GM13976 (cell line): ENCODE results near the gene C10orf105.

ENCODE experiments used
- DNase-seq: peaks from one replicate; pipeline ENCODE4 v3.0.0; 2012; ENCODE audit warnings: low spot score
- CTCF ChIP-seq: IDR thresholded peaks from 2 replicates; pipeline ENCODE4 v1.5.1; 2012; ENCODE audit warnings: borderline replicate concordance, mild to moderate bottlenecking; ENCODE audit not compliant: insufficient read depth; ENCODE audit errors: extremely low read depth, missing control alignments, control extremely low read depth
- in situ Hi-C: fragments of 300-500 bp; cut with MboI; formaldehyde crosslinking; loops from one replicate; pipeline ENCODE4 v1.12.0; 2022; ENCODE audit warnings: low sequenced_read_pairs, mixed read lengths, inconsistent platforms; ENCODE audit not compliant: unreplicated experiment

The C10orf105 gene

GRCh38 chr10:71675295-71675970 is 44.1 kb downstream of the C10orf105 start:
- in situ Hi-C loops = no loop called here

GRCh38 chr10:71671994-71672946 is 47.3 kb downstream of the C10orf105 start:
- in situ Hi-C loops = no loop called here
- no peak for DNase-seq
- no peak for TF ChIP-seq CTCF

More at GRCh38 chr10:71675295-71675970, 44.1 kb downstream of the C10orf105 start:
- no peak for TF ChIP-seq CTCF
- no peak for DNase-seq

- in situ Hi-C loops = no loop called here
- TF ChIP-seq CTCF = no peak
- DNase-seq = no peak
Observed at GRCh38 chr10:71667387-71667752, 52.2 kb downstream of the C10orf105 start.

GRCh38 chr10:71666639-71667386 is 52.8 kb downstream of the C10orf105 start:
- no peak for DNase-seq
- no peak for TF ChIP-seq CTCF
- in situ Hi-C loops = no loop called here

GRCh38 chr10:71665456-71665855 is 54.1 kb downstream of the C10orf105 start:
- TF ChIP-seq CTCF = no peak
- DNase-seq = no peak
- in situ Hi-C loops = no loop called here

GRCh38 chr10:71664585-71664984 is 55.0 kb downstream of the C10orf105 start:
- DNase-seq = no peak
- no peak for TF ChIP-seq CTCF
- in situ Hi-C loops = no loop called here
